T-helper 9 cell (primary cell): ENCODE results near the gene LYPD8.

Experiments used
- DNase-seq: peaks from one replicate; pipeline ENCODE4 v3.0.0-alpha.2; 2020

The LYPD8 gene

GRCh38 chr1:248756636-248757035 is 1.1 kb upstream of the LYPD8 start:
- DNase-seq = no peak

GRCh38 chr1:248756151-248756550 is 592 bp upstream of the LYPD8 start:
- DNase-seq = no peak

DNA sequence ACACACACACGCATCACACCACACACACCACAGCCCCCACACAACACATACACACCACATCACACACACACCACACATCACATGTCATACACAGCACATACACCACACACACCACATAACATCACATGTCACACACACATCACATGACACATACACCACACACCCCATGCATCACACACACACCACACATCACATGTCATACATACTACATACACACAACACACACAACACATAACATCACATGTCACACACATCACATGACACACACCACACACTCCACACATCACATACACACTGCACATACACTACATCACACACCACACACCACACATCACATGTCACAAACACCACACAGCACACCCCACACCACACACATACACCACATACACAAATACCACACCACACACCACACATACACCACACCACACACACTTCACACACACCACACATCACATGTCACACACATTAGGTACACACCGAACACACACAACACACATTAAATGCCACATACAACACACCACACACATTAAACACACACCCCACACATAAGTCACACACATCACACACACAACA is 1.8 kb downstream of the LYPD8 start:
- no peak for DNase-seq

DNA sequence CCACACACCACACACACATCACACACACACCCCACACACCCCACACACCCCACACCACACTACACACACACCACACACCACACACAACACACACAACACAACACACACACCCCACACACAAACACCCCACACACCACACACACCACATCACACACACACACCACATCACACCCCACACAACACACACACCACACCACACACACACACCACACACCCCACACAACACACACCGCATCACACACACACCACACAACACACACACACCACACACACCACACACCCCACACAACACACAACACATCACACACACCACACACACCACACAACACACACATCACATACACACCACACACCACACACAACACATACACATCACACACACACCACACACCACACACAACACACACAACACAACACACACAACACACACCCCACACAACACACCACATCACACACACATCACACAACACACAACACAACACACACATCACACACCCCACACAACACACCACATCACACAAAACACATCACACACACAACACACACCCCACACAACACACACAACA is 2.4 kb downstream of the LYPD8 start:
- DNase-seq = no peak

DNA sequence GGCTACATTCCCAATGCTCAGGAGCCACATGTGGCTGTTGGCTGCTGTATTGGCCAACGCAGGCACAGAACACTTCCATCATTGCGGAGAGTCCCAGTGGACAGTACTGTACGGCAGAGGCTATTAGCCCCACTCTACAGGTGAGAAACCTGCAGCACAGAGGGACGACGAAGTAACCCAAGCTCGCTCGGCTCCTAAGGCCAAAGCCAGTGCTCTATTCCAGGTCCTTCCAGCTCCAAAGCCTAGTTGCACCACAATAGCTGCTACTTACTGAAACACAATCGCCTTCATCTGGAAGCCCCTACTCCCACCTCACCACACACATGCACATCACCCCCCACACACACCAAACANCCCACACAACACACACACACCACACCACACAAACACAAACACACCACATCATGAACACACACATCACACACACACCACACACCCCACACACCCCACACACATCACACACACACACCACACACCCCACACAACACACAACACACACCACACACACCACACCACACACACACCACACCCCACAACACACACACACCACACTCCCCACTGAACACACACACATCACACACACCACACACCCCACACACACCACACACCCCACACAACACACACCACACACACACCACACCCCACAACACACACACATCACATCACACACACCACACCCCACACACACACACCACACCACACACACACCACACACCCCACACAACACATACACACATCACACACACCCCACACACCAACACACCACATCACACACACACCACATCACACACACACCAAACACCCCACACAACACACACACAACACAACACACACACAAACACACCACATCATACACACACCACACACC is 3.2 kb downstream of the LYPD8 start:
- no peak for DNase-seq

DNA sequence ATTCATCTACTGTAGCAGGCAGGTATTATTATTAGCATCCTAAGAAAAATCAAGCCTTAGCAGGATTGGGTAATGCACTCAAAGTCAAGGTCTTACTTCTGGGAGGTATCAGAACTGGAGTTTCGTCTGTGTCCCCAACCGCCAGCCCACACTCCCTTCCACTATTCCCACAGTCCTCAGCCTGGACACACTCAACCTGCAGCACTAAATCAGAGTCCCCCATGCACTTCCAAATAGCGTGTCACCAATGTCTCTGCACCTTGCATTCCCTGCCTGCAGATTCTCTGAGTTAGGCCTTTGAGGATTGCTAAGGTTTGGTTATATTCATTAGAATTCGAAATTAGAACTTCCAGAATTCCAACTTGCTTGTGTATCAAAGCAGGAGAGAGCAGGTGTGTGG is 3.9 kb downstream of the LYPD8 start:
- DNase-seq = no peak

- no peak for DNase-seq
Measured at GRCh38 chr1:248751142-248751541, 4.4 kb downstream of the LYPD8 start.

DNA sequence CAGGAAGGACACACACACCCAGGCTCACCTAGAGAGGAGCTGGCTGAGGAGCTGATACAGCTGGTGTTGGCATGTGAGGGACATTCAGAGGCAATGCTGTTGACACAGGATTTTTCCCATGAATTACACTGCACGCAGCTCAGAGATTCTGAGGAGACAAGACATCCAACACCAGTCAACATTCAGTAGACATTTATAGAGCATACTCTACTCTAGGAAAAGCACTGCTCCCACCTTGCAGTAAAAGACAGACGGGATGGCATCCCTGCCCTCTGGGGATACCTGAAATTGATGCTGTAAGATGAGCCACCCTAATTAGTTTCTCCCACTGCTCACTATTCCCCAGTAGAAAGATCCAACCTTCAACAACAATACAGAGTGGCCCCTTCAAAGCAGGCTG is 5.1 kb downstream of the LYPD8 start:
- DNase-seq = no peak

GRCh38 chr1:248748211-248748610 is 7.3 kb downstream of the LYPD8 start:
- DNase-seq = no peak

- no peak for DNase-seq
Measured at GRCh38 chr1:248740876-248741275, 14.7 kb downstream of the LYPD8 start.

GRCh38 chr1:248739572-248740205 is 15.9 kb downstream of the LYPD8 start:
- DNase-seq = no peak

GRCh38 chr1:248737457-248737856 is 18.1 kb downstream of the LYPD8 start:
- DNase-seq = no peak

DNA sequence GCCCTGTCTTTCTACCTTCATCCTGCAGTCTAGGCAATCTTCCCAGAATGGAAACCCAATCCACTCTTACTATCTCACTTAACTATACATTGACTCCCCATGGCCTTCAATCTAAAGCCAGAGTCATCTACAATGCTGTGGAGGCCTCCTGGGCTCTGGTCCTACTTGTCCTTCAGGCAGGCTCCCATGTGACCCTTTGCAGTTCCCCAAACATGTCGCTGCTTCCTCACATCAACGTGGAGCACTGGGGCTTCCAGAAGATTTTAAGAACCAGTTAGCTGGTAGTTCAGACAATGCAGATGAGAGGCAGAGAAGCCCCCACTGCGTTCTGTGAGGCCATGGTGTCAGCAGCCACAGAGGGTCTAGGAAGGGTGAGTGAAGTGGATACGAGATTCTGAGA is 18.6 kb downstream of the LYPD8 start:
- no peak for DNase-seq

- no peak for DNase-seq
Measured at GRCh38 chr1:248733566-248733965, 22.0 kb downstream of the LYPD8 start.

GRCh38 chr1:248730507-248731335 is 24.8 kb downstream of the LYPD8 start:
- no peak for DNase-seq

- no peak for DNase-seq
Measured at GRCh38 chr1:248714248-248714647, 41.3 kb downstream of the LYPD8 start.

- DNase-seq = no peak
Measured at GRCh38 chr1:248710305-248710900, 45.2 kb downstream of the LYPD8 start.

- no peak for DNase-seq
Measured at GRCh38 chr1:248704606-248705005, 51.0 kb downstream of the LYPD8 start.

- DNase-seq = no peak
Measured at GRCh38 chr1:248703674-248704073, 51.9 kb downstream of the LYPD8 start.

DNA sequence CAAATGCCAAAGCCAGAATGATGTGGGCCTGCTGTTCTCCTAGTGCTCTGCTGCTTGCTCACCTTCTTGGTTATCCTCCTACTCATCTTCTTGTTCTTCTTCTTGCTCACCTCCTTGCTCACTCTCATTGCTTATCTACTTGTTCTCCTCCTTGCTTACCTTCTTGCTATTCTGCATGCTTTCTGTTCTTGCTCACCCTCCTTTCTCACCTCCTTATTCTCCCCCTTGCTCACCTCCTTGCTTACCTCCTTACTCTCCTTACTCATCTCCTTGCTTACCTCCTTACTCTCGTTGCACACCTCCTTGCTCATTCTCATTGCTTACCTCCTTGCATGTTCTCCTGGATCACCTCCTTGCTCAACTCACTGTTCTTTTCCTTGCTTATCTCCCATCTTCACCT is 52.8 kb downstream of the LYPD8 start, which contains the start of gene OR14I1:
TSS of gene OR14I1 (minus strand) at position 53 of the 400 bp plus-strand sequence.
- DNase-seq = no peak

GRCh38 chr1:248699099-248699498 is 56.5 kb downstream of the LYPD8 start:
- DNase-seq = no peak

- no peak for DNase-seq
Measured at GRCh38 chr1:248697907-248698306, 57.7 kb downstream of the LYPD8 start.
